ENCODE data around the gene MARCHF5.

MARCHF5 gene

GRCh38 chr10:92290837-92291615 is at the start of gene MARCHF5, which contains the start of gene CPEB3:
TSS of gene MARCHF5 (plus strand) at chr10:92291167. CDS start at chr10:92291495, 328 bp downstream.
TSS of gene CPEB3 (minus strand) at chr10:92291078. CDS start at chr10:92240350, 50,728 bp downstream.
- DNase-seq (ENCODE audit: low spot score): peak; percentile 97

GRCh38 chr10:92241501-92241900 is 49.5 kb upstream of the MARCHF5 start:
- no peak for DNase-seq (ENCODE audit: low spot score)

GRCh38 chr10:92242380-92242779 is 48.6 kb upstream of the MARCHF5 start:
- no peak for DNase-seq (ENCODE audit: low spot score)

- peak; percentile 62 for DNase-seq (ENCODE audit: low spot score)
Observed at GRCh38 chr10:92242910-92243671, 47.9 kb upstream of the MARCHF5 start.

GRCh38 chr10:92244796-92245195 is 46.2 kb upstream of the MARCHF5 start:
- no peak for DNase-seq (ENCODE audit: low spot score)

GRCh38 chr10:92248566-92248965 is 42.4 kb upstream of the MARCHF5 start:
- DNase-seq (ENCODE audit: low spot score): no peak

GRCh38 chr10:92263396-92263795 is 27.6 kb upstream of the MARCHF5 start:
- no peak for DNase-seq (ENCODE audit: low spot score)

- DNase-seq (ENCODE audit: low spot score): no peak
Observed at GRCh38 chr10:92264249-92264648, 26.7 kb upstream of the MARCHF5 start.

GRCh38 chr10:92265687-92266258 is 25.2 kb upstream of the MARCHF5 start:
- no peak for DNase-seq (ENCODE audit: low spot score)

GRCh38 chr10:92267343-92267742 is 23.6 kb upstream of the MARCHF5 start:
- no peak for DNase-seq (ENCODE audit: low spot score)

GRCh38 chr10:92268748-92269147 is 22.2 kb upstream of the MARCHF5 start:
- no peak for DNase-seq (ENCODE audit: low spot score)

- no peak for DNase-seq (ENCODE audit: low spot score)
Observed at GRCh38 chr10:92274071-92274470, 16.9 kb upstream of the MARCHF5 start.

- no peak for DNase-seq (ENCODE audit: low spot score)
Observed at GRCh38 chr10:92278996-92279696, 11.8 kb upstream of the MARCHF5 start.

GRCh38 chr10:92284112-92284704 is 6.8 kb upstream of the MARCHF5 start:
- no peak for DNase-seq (ENCODE audit: low spot score)

- DNase-seq (ENCODE audit: low spot score): peak; percentile 59
Observed at GRCh38 chr10:92290076-92290836, 711 bp upstream of the MARCHF5 start.

GRCh38 chr10:92291616-92291865 is 574 bp downstream of the MARCHF5 start:
- DNase-seq (ENCODE audit: low spot score): no peak

GRCh38 chr10:92291921-92292845 is 1.2 kb downstream of the MARCHF5 start:
- DNase-seq (ENCODE audit: low spot score): peak; percentile 40

GRCh38 chr10:92298487-92298886 is 7.5 kb downstream of the MARCHF5 start:
- no peak for DNase-seq (ENCODE audit: low spot score)

- no peak for DNase-seq (ENCODE audit: low spot score)
Observed at GRCh38 chr10:92303096-92303495, 12.1 kb downstream of the MARCHF5 start.

- DNase-seq (ENCODE audit: low spot score): no peak
Observed at GRCh38 chr10:92304061-92304460, 13.1 kb downstream of the MARCHF5 start.
